DOHH2 (cell line): Measurements from ENCODE around the gene ACAA1.

Experiments used
- CTCF ChIP-seq: fragments of 200-600 bp; sonication (generic); IDR thresholded peaks from one replicate; pipeline ENCODE4 v1.5.1; 2014; ENCODE audit warnings: antibody characterized with exemption, mild to moderate bottlenecking, low read depth, low read length; ENCODE audit not compliant: poor library complexity, severe bottlenecking
- EZH2phosphoT487 ChIP-seq: fragments of 200-600 bp; sonication (generic); IDR thresholded peaks from 2 replicates; pipeline ENCODE4 v1.6.1; 2017; ENCODE audit warnings: borderline replicate concordance, mild to moderate bottlenecking, antibody characterized with exemption, low read length, moderate library complexity, mixed read lengths

GRCh38 chr3:38168151-38169026 is 31.5 kb upstream of the ACAA1 start:
- TF ChIP-seq CTCF (no peak), EZH2phosphoT487 (no peak)
